Inferior parietal cortex (tissue), 1 donor: ENCODE results near the gene GLG1.

Experiments used
- DNase-seq: peaks from one replicate; pipeline ENCODE4 v3.0.0-alpha.2; 2016; ENCODE audit errors: extremely low spot score

The GLG1 gene

DNA sequence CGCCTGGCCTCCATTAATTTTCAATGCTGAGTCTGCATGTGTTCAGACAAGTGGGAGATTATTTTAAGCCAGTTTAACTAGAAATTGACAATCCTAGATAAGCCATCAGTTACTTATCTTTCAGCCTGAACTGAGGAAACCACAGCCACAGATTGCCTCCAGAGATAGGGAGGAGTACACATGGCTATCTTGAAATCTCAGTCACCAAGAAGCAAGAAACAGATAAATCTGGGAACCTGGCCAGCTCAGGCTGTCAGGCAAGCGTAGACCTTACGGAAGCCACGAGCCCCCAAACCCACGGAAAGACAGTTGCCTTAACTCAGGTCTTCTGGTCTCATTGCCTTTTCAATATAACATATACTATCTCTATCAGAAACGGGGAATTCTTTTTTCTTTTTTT lies 2.0 kb upstream of the GLG1 start:
- DNase-seq: no peak

DNA sequence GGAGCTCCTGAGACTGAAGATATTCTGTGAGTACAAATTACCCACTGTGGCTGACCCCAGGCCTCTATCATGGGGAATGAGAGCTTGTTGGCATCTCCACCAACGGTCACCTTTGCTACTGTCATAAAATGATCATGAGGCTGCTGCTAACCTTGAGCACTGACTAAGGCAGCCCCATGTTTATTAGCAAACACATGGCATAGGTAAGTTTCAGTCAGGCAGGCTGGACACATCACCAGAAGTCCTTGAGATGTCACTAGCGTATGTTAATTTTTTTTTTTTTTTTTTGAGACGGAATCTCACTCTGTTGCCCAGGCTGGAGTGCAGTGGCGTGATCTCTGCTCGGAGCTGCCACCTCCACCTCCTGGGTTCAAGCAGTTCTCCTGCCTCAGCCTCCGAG lies 1.5 kb upstream of the GLG1 start:
- no peak for DNase-seq

- DNase-seq: no peak
Observed at GRCh38 chr16:74607962-74608356, 1.0 kb upstream of the GLG1 start.

GRCh38 chr16:74607310-74607961 lies 522 bp upstream of the GLG1 start:
- DNase-seq: no peak

DNA sequence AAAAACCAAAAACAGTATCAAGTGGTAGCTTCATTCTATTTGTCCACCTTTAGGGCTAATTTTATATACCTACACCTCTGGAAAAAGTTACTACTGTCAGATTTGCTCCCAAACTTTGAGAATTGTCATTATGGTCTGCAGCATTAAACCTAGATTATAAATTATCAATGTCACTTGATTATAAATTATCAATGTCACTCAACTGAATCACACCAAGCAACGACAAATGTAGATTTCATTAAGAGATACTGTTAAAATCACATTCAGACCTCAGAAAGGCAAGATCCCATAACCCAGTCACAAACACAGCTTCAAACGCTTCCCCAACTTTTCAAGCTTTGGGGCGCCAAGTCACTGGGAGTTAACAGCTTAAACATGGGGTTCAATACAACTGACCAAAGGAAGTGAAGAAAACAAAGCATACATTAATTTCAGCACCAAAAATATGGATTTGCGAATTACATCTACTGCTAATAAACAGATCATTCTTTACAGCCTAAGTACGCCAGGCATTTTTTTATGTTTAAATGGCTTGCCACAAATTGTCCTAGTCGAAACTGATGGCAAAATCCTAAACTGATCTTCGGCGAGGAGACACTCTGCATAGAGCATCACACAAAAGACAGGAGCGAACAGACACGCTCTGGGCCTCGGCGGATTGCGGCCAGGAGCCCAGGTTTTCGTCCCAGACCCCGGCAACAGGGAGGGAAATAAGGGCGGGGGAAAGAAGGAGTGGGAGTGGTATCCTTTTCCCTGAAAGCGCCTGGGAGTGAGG lies 981 bp downstream of the GLG1 start:
- no peak for DNase-seq

GRCh38 chr16:74605332-74605731 lies 1.6 kb downstream of the GLG1 start:
- DNase-seq: no peak

DNA sequence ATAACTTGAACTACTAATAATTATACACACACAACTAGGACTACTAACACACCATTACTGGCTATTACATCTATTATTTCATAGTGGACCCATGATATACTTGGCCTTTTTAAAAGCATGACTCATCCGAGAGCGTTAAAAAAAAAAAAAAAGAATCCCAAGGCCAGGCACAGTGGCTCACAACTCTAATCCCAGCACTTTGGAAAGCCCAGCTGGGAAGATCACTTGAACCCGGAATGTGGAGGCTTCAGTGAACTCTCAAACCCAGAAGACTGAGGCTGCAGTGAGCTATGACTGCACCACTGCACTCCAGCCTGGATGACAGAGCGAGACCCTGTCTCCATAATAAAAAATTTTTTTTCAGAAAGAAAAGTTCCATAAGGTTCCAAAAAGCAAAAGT lies 3.1 kb downstream of the GLG1 start:
- no peak for DNase-seq

DNA sequence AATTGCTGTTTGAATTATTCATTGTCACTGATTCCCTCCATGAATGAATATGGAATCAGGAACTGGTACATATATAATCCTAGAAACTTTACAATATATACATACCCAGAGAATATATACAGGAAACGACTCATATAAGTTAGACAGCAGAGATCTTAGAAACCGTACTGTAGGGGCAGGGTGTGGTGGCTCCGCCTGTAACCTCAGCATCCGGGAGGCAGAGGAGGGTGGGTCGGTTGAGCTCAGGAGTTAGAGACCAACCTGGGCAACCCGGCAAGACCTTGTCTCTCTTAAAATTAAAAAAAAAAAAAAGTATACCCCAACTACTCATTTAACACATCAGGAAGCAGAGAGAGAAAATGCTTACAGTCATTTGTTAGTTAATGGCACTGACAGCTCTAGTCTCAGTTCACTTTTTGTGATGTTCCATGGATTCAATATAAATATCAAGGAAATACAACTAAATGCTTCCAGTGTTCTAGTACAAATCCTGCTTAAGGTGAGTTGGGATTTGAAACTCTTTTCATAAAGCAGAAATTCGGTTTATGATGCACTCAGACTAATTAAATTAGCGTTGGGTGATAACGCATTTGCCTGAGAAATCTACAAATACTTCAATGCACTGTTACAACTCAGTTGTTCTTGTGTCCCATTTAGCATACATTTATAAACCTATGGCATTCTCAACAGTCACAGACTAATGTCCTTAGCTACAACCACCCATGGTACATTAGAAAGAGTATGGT lies 5.6 kb downstream of the GLG1 start:
- no peak for DNase-seq

- no peak for DNase-seq
Observed at GRCh38 chr16:74596586-74596985, 10.3 kb downstream of the GLG1 start.

DNA sequence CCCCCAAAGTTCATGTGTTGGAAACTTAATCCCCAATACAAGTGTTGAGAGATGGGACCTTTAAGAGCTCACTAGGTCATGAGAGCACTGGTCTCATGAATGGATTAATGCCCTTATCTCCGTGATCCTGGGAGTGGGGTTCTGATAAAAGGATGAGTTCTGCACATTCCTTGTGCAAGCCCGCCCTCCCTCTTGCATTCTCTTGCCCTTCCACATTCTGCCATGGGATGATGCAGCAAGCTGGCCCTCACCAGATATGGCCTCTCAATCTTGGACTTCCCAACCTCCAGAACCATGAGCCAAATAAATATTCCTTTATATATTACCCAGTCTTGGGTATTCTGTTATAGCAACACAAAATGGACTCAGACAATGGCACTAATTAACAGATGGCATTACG lies 14.1 kb downstream of the GLG1 start:
- DNase-seq: no peak

DNA sequence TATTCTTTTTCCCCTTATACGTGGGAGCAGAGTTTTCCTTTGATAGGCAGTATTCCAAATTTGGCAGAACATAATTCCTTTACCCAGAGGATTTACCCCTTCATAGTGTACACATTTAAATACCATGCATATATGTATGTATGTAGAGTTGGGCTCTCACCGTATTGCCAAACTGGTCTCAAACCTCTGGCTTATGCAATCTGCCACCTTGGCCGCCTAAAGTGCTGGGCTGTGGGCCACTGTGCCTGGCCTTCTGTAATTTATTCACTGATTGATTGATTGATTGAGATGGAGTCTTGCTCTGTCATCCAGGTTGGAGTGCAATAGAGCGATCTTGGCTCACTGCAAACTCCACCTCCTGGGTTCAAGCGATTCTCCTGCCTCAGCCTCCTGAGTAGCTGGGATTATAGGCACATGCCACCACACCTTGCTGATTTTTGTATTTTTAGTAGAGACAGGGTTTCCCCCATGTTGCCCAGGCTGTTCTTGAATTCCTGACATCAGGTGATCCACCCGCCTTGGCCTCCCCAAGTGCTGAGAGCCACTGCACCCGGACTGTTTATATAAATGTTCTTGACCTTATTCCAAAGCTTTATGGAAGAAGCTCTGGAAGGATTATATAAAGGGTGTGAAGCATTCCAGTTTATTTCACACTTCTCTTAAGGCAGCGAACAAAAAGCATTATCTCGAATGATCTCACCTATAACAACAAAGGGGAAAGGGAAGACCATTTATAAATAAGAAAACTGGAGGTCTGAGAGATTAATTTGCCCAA lies 14.9 kb downstream of the GLG1 start:
- no peak for DNase-seq

DNA sequence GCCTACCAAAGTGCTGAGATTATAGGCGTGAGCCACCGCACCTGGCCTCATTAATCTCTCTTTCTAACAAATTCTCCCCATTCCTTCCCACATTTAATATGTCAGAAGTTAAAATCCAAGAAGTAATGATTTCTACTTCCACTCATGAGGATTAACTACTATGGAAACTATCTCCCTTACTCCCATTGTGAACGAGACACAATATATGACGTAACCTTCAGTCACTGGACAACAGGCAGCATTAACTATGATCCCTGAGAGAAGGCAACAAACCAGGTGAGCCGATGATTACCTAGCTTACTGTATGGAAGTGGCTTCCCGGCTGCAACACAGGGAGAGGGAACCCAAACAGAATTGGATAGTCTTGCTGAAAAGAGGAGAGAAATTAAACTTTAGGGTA lies 20.0 kb downstream of the GLG1 start:
- no peak for DNase-seq

GRCh38 chr16:74585846-74586443 lies 21.0 kb downstream of the GLG1 start:
- no peak for DNase-seq

- no peak for DNase-seq
Observed at GRCh38 chr16:74583926-74584666, 22.8 kb downstream of the GLG1 start.

GRCh38 chr16:74582970-74583369 lies 23.9 kb downstream of the GLG1 start:
- no peak for DNase-seq

DNA sequence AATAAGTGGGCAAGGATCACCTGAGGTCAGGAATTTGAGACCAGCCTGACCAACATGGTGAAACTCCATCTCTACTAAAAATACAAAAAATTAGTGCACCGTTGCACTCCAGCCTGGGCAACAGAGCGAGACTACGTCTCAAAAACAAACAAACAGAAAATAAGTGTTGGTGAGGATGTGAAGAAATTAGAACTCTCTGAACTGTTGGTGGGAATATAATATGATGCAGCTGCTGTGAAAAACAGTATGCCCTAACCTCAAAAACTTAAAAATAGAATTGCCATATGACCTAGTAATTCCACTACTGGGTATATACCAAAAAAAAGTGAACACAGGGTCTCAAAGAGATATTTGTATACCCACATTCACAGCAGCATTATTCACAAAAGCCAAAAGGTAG lies 26.1 kb downstream of the GLG1 start:
- DNase-seq: no peak

DNA sequence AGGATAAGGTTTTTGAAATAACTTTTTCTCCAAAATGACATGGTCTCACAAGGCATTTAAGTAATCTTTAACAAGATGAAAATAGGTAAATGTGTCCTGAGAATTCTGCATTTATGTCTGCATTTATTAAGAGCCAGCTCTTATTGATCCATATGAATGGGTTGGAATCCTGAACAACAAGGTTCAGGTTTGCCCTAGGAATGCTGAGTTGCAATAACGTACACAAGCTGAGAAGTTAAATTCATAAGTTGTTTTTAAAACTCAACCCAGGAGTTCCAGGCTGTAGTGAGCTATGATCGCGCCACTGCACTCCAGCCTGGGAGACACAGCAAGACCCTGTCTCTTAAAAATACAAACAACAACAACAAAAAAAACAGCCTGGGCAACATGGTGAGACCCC lies 28.1 kb downstream of the GLG1 start:
- DNase-seq: no peak

DNA sequence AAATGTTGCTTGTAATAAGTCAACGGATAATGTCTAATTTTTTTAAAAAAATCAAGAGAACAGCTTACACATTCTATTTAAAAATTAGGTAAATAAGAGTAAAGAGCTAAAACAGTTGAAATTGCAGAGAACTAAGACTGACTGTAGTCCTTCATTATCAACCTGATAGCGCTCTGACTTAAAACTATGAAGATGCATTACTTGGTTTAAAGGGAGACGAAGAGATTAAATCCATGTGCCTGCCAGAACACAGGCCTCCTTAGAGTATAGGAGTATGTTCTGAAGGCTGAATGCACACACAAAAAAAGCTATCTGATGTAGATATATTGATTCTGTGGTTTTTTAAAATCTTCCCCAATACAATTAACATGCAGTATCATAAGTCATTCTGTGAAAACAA lies 28.5 kb downstream of the GLG1 start:
- DNase-seq: no peak

DNA sequence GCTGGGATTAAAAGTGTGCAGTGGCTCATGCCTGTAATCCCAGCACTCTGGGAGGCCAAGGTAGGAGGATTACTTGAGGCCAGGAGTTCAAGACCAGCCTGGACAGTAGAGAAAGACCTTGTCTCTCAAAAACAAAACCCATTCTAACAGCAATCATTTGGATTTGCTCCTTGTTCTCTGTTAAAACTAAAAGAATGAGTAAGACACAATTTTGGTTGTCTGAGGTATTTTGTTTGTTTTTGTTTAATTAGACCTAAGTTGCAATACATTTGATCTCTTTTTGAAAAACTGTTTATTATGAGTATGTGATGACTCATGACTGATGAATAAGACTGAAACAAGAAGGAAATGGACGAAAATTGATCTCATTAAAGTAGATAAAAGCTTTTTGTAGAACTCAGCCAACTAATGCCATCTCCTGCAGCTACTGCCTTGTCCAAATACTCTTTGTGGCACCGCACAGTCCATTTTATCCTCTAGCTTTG lies 29.0 kb downstream of the GLG1 start:
- no peak for DNase-seq

- DNase-seq: no peak
Observed at GRCh38 chr16:74575807-74576643, 30.9 kb downstream of the GLG1 start.
